GM19238 (cell line): Measurements from ENCODE around the gene THRA.

ENCODE experiments used
- DNase-seq: peaks from one replicate; pipeline ENCODE4 v3.0.0; 2011; ENCODE audit warnings: low spot score; ENCODE audit not compliant: insufficient read length

The THRA gene

GRCh38 chr17:40062329-40063186, at the start of gene THRA:
Gene THRA, plus strand, starts transcription at chr17:40062965. Its CDS starts 11,524 bp downstream, at chr17:40074489.
- DNase-seq: peak; percentile 84

GRCh38 chr17:40014375-40014980, 48.3 kb upstream of the THRA start:
- DNase-seq: no peak

- no peak for DNase-seq
Measured at GRCh38 chr17:40015005-40015997, 47.5 kb upstream of the THRA start, which contains the start of gene CSF3. Gene CSF3, plus strand, starts transcription at chr17:40015440. Its CDS starts 35 bp downstream, at chr17:40015475.

- no peak for DNase-seq
Measured at GRCh38 chr17:40015998-40016985, 46.5 kb upstream of the THRA start.

GRCh38 chr17:40017422-40018080, 45.2 kb upstream of the THRA start:
- no peak for DNase-seq

GRCh38 chr17:40018211-40019121, 44.3 kb upstream of the THRA start:
- DNase-seq: no peak

GRCh38 chr17:40019140-40019991, 43.4 kb upstream of the THRA start:
- DNase-seq: no peak

GRCh38 chr17:40020146-40020545, 42.6 kb upstream of the THRA start:
- no peak for DNase-seq

GRCh38 chr17:40021451-40021971, 41.3 kb upstream of the THRA start:
- no peak for DNase-seq

- DNase-seq: no peak
Measured at GRCh38 chr17:40022497-40022896, 40.3 kb upstream of the THRA start.

GRCh38 chr17:40022961-40023541, 39.7 kb upstream of the THRA start:
- DNase-seq: no peak

- DNase-seq: no peak
Measured at GRCh38 chr17:40023590-40024292, 39.0 kb upstream of the THRA start.

GRCh38 chr17:40024901-40025300, 37.9 kb upstream of the THRA start:
- no peak for DNase-seq

GRCh38 chr17:40025559-40025958, 37.2 kb upstream of the THRA start:
- DNase-seq: no peak

- no peak for DNase-seq
Measured at GRCh38 chr17:40025991-40026815, 36.6 kb upstream of the THRA start.
